Fibroblast of skin of left quadriceps (primary cell): ENCODE data around the gene ZBTB18.

Experiments
- DNase-seq, 2 experiments: peaks; one replicate each; pipeline ENCODE4 v3.0.0-alpha.2; 2013; ENCODE audit warnings: low read depth in 2 of 2

The ZBTB18 gene

GRCh38 chr1:244088161-244088560 lies 37.1 kb downstream of the ZBTB18 start:
- no peak for DNase-seq

- no peak for DNase-seq
Observed at GRCh38 chr1:244089561-244089960, 38.5 kb downstream of the ZBTB18 start.

GRCh38 chr1:244090645-244091044 lies 39.6 kb downstream of the ZBTB18 start:
- DNase-seq = no peak

- peak; percentile 63 to 65 for DNase-seq
Observed at GRCh38 chr1:244092293-244092963, 41.3 kb downstream of the ZBTB18 start.

GRCh38 chr1:244092964-244093638 lies 42.0 kb downstream of the ZBTB18 start:
- no peak for DNase-seq

GRCh38 chr1:244094880-244095528 lies 43.9 kb downstream of the ZBTB18 start:
- DNase-seq = no peak

GRCh38 chr1:244095529-244095911 lies 44.4 kb downstream of the ZBTB18 start:
- DNase-seq = no peak

- no peak for DNase-seq
Observed at GRCh38 chr1:244096066-244096610, 45.1 kb downstream of the ZBTB18 start.

GRCh38 chr1:244096691-244097090 lies 45.6 kb downstream of the ZBTB18 start:
- no peak for DNase-seq

GRCh38 chr1:244097523-244098405 lies 46.7 kb downstream of the ZBTB18 start:
- no peak for DNase-seq

- DNase-seq = no peak
Observed at GRCh38 chr1:244099258-244099930, 48.3 kb downstream of the ZBTB18 start.

GRCh38 chr1:244100276-244100675 lies 49.2 kb downstream of the ZBTB18 start:
- no peak for DNase-seq

- DNase-seq = no peak
Observed at GRCh38 chr1:244100704-244101453, 49.8 kb downstream of the ZBTB18 start.

GRCh38 chr1:244102046-244102445 lies 51.0 kb downstream of the ZBTB18 start:
- DNase-seq = no peak

GRCh38 chr1:244102468-244102867 lies 51.4 kb downstream of the ZBTB18 start:
- no peak for DNase-seq

- peak; percentile 84 to 86 for DNase-seq
Observed at GRCh38 chr1:244104309-244105060, 53.4 kb downstream of the ZBTB18 start.

GRCh38 chr1:244106176-244106575 lies 55.1 kb downstream of the ZBTB18 start:
- DNase-seq = no peak
